H1 (cell line): ENCODE results near the gene TXN2. TPM values are rescaled to one million over a fixed set of nuclear protein-coding genes. Genes with fewer than 3 reads are reported as not detected.

ENCODE experiments used
- CHD7 ChIP-seq: fragments of 300-600 bp; sonication (generic); IDR thresholded peaks from 2 replicates; pipeline ENCODE4 v1.7.1; 2012; ENCODE audit warnings: low read length, moderate library complexity, mild to moderate bottlenecking, inconsistent platforms; ENCODE audit not compliant: insufficient replicate concordance
- HDAC2 ChIP-seq, 2 experiments: fragments of 300-600 bp in 1 of 2; sonication (generic) in 1 of 2; IDR thresholded peaks; 2 replicates each; pipeline ENCODE4 v1.6.1; 2011 to 2012; ENCODE audit warnings: low read depth in 2 of 2, low read length in 2 of 2, mild to moderate bottlenecking in 2 of 2, moderate library complexity in 2 of 2, borderline replicate concordance in 1 of 2, inconsistent platforms in 1 of 2
- MAX ChIP-seq: IDR thresholded peaks from 2 replicates; pipeline ENCODE4 v1.6.1; 2012; ENCODE audit warnings: inconsistent platforms
- RNF2 ChIP-seq: fragments of 200-900, 300-1000 bp; sonication (generic); IDR thresholded peaks from 2 replicates; pipeline ENCODE4 v1.7.1; 2016; ENCODE audit warnings: borderline replicate concordance, low read depth, mild to moderate bottlenecking, antibody characterized with exemption, low read length; ENCODE audit not compliant: poor library complexity, severe bottlenecking; ENCODE audit errors: missing control alignments
- polyA plus RNA-seq, 7 experiments: library from polyadenylated mRNA; depleted of rRNA in 3 of 7; stranded (reverse) in 5 of 7; unstranded in 2 of 7; fragments of >200 nt in 5 of 7; fragments of 200-250 nt in 2 of 7; gene quantifications; 1 replicate in 5 of 7; 2 replicates in 1 of 7; 4 replicates in 1 of 7; pipeline versions ENCODE4 v1.2.1 to v1.2.3, GENCODE V29; 2011 to 2013; ENCODE audit warnings: missing spikeins in 2 of 7, mixed read lengths in 2 of 7
- total RNA-seq: library from RNA; stranded (reverse); fragmentation: NEBNext Ultra II Directional; extraction: Animal tissue kit (Norgen Biotek cat#: 25700); gene quantifications from 2 replicates; pipeline ENCODE4 v1.2.1, GENCODE V29; 2021

TXN2 gene
- total and polyA plus RNA-seq, 2 of the 8 experiments (the other 6 are each of a cell fraction or from before 2014, with no cell fraction given), result 47.5 to 116 TPM

- TF ChIP-seq CHD7, result no peak
- TF ChIP-seq RNF2, result no peak
- no peak for TF ChIP-seq MAX
- TF ChIP-seq HDAC2 (IDR thresholded peaks at IDR 0.05; ENCODE audit: borderline replicate concordance in 1 of 2, low read depth in 2 of 2, low read length in 2 of 2), result no peak
Observed at GRCh38 chr22:36422287-36423014, 59.0 kb downstream of the TXN2 start (continued).
